Coronary artery (tissue), 2 donors: ENCODE results near the gene PPP1R16B.
"Not testable (repeated sequence)": the region's sequence is repeated elsewhere in the genome, so short reads cannot be mapped to it uniquely, and the experiment has no call there.

Source experiments
- DNase-seq: peaks from one replicate; pipeline ENCODE4 v3.0.0-alpha.2; 2017; ENCODE audit warnings: low spot score
- H3K27ac ChIP-seq, 2 donors: fragments of 200-600 bp; sonication (generic); one replicate each; pipeline ENCODE4 v1.5.1; 2016 to 2019
- H3K4me3 ChIP-seq: fragments of 200-600 bp; sonication (generic); 2 replicates; pipeline ENCODE4 v1.5.1; 2016; ENCODE audit warnings: mild to moderate bottlenecking, moderate library complexity
- TF ChIP-seq, protein P1 (sequence below): fragments of 200-600 bp; sonication (generic); IDR thresholded peaks from one replicate; pipeline ENCODE4 v1.5.1; 2019; ENCODE audit warnings: antibody characterized with exemption

PPP1R16B gene

DNA sequence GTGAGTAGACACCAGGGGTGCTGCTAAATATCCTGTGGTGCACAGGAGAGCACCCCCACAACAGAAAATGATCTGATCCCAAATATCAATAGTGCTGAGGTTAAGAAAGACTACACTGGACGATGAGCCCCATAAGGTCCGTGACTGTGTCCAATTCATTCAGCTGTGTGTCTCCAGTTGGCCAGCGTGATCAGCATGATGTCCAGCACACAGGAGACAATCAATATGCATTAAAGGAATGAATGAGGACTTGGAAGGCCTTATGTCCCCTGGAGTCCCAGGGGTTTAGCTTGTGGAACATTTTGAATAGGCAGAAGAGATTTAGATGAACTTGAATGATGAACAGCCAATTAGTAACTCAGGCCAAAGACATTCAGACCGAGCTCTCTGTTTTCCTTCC lies 6.3 kb downstream of the PPP1R16B start:
- no peak for DNase-seq
- no peak overlapping the region for H3K4me3 ChIP-seq
- H3K27ac ChIP-seq: no peak overlapping the region
- TF ChIP-seq, protein P1, sequence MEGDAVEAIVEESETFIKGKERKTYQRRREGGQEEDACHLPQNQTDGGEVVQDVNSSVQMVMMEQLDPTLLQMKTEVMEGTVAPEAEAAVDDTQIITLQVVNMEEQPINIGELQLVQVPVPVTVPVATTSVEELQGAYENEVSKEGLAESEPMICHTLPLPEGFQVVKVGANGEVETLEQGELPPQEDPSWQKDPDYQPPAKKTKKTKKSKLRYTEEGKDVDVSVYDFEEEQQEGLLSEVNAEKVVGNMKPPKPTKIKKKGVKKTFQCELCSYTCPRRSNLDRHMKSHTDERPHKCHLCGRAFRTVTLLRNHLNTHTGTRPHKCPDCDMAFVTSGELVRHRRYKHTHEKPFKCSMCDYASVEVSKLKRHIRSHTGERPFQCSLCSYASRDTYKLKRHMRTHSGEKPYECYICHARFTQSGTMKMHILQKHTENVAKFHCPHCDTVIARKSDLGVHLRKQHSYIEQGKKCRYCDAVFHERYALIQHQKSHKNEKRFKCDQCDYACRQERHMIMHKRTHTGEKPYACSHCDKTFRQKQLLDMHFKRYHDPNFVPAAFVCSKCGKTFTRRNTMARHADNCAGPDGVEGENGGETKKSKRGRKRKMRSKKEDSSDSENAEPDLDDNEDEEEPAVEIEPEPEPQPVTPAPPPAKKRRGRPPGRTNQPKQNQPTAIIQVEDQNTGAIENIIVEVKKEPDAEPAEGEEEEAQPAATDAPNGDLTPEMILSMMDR: no peak

DNA sequence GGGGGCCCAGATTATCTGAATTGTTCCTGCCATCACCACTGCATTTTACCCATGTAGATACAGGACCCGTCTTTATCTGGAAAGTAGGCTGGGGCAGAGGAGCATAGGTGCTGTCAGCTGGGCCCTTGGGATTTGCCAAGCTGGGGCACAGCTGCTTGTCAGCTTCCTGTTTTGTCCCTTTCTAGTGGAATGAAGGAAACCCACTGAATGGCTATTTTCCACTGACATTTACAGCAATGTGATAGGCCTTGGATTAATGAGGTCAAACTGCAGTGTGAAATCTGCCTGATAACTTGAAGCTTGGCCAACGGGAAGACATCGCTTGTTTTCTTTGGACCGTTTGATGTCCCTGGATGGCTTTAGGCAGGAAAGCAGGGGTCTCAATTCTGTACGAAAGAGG lies 6.7 kb downstream of the PPP1R16B start:
- TF ChIP-seq, protein P1: no peak
- H3K4me3 ChIP-seq: no peak overlapping the region
- H3K27ac ChIP-seq: no peak overlapping the region

DNA sequence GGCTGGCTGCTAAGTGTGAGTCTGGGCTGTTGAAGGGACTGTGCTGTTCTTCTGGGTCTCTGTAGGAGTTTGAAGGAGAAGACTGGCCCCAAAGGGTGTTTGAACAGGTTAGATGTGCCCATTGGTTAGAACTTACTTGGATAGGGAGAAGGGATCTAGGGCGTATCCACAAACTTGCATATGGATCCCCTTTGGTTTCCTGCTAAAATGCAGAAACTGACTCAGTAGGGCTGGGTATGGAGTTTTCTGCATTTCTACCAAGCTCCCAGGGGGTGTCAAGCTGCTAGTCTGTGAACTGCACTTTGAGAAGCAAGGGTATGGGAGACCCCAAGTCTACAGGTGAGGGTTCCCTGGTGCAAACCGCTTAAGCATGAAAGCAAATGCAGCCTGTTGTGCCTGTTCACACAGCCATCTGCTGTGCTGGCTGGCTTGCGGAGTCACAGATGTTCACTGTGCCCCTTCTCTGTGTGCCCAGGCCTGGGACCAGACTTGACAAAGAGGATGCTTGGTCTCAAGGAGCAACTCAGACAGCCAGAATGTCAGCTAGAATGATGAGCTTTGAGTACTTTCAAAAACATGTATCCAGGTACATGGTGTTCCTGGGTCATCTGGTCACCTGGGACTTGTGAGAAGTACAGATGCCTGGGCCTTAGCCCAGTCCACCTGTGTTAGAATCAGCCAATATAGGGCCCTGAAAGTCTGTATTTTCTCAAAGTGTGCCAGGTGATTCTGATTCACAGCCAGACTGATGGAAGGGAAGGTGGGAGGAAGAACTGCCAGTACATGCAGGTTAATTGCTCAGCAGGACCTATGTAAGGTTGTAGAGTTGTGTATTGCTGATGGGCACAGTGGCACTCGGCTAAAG lies 7.4 kb downstream of the PPP1R16B start:
- no peak overlapping the region for H3K27ac ChIP-seq
- DNase-seq: no peak
- TF ChIP-seq, protein P1: no peak
- H3K4me3 ChIP-seq: no peak overlapping the region

More for the DNA sequence above, 6.7 kb downstream of the PPP1R16B start:
- DNase-seq: no peak

DNA sequence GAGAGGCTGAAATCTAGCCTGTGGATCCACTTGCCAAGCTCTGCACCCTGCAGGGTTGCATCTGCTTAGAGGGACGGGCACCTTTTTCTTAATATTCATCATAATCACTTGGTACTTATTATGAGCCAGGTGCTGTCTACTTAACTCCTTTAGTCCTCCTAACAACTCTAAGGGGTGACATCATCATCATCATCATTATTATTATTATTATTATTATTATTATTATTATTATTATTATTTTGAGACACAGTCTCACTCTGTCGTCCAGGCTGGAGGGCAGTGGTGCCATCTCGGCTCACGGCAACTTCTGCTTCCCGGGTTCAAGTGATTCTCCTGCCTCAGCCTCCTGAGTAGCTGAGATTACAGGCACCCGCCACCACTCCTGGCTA lies 8.1 kb downstream of the PPP1R16B start:
- DNase-seq, H3K4me3 ChIP-seq, H3K27ac ChIP-seq: not testable (repeated sequence)

DNA sequence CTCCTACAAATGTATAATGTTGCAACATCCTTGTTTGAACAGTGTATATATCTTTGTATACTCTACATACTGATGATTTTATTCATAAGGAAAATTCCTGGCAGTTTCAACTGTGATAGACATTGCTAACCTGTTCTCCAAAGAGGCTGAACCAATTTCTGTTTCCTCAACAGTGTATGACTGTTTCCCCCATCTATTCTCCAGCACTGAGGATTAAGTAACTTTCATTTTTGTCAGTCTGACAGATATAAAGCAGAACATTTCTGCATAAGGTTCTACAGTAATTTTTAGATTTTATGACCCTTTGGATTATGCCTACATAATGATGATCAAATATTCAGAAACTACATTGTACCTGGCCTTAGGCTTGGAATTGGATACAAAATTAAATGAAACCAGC lies 9.9 kb downstream of the PPP1R16B start:
- Histone ChIP-seq H3K4me3 (no peak overlapping the region), H3K27ac (no peak overlapping the region)
- TF ChIP-seq, protein P1: no peak
- DNase-seq: no peak

DNA sequence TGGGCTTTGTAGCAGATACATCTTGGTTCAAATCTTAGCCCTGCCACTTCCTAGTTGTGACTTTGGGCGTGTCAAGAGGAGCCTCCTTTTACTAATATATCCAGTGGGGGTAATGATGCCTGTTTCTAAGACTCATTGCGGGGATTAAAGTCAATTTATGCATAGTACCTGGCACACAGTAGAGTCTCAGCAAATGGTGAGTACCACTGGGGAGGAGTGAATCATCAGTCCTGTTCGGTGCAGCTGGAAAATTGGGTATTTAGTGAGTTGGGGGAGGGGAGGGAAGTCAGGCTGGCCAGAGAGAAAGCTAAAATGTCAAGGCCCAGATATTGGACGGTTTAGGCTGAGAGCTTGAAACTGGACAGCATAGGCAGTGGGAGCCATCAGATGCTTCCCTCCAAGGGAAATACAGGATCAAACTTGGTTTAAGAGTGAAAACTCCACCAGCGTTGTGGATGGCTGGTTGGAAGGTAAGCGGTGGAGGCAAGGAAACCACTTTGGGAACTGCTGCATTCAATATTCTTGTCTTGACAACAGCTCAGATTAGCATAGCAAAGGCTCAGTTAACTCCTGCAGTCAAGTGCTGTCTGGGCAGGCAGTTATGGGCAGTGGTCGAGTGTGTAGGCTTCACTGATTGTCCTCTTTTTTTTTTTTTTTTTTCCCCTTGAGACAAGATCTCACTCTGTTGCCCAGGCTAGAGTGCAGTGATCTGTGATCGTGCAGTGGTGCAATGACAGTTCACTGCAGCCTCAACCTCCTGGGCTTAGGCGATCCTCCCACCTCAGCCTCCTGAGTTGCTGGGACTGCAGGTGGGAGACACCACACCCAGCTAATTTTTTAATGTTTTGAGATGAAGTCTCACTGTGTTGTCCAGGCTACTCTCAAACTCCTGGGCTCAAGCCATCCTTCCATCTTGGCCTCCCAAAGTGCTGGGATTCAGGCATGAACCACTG lies 12.9 kb downstream of the PPP1R16B start:
- TF ChIP-seq, protein P1: no peak
- H3K27ac ChIP-seq: no peak overlapping the region
- DNase-seq: no peak

DNA sequence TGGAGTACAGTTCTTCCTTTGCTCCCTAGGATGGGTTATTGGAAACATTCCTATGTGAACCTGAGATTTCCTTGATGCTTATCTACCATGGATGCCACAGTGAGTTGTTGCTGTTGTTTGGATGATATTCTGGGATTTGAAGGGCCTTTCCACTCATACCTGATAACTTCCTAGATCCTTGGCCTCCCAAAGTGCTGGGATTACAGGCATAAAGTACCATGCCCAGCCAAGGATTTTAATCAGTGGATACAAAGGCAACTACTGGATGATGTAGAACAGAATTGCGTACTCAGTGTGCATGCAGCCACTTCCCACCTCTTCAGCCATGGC lies 20.0 kb downstream of the PPP1R16B start:
- Histone ChIP-seq H3K4me3 (no peak overlapping the region), H3K27ac (no peak overlapping the region)
- DNase-seq: no peak
- TF ChIP-seq, protein P1: no peak

More for the DNA sequence above, 12.9 kb downstream of the PPP1R16B start:
- H3K4me3 ChIP-seq: no peak overlapping the region
